Neuronal stem cell (in vitro differentiated cells): ENCODE measurements around the gene NDUFA6.
A peak's percentile ranks its signal among the peaks of the same experiment; 100 is the strongest.
"Not testable (repeated sequence)": the region's sequence is repeated elsewhere in the genome, so short reads cannot be mapped to it uniquely, and the experiment has no call there.

Source experiments
- DNase-seq: peaks from one replicate; pipeline ENCODE4 v3.0.0-alpha.2; 2013; ENCODE audit warnings: low spot score
- H2AFZ ChIP-seq: one replicate; pipeline ENCODE4 v1.6.1; 2013; ENCODE audit warnings: mild to moderate bottlenecking, low read length, inconsistent platforms
- H2AK5ac ChIP-seq: 2 replicates; pipeline ENCODE4 v1.6.1; 2013; ENCODE audit warnings: low read depth, mild to moderate bottlenecking, inconsistent platforms, low read length, moderate library complexity, mixed read lengths
- H2BK120ac ChIP-seq: 2 replicates; pipeline ENCODE4 v1.6.1; 2013; ENCODE audit warnings: low read depth, mild to moderate bottlenecking, inconsistent platforms, low read length, moderate library complexity, mixed read lengths
- H2BK12ac ChIP-seq: one replicate; pipeline ENCODE4 v1.6.1; 2013; ENCODE audit warnings: low read length, inconsistent platforms
- H2BK15ac ChIP-seq: 2 replicates; pipeline ENCODE4 v1.6.1; 2013; ENCODE audit warnings: mild to moderate bottlenecking, low read length, inconsistent platforms, mixed read lengths
- H2BK5ac ChIP-seq: one replicate; pipeline ENCODE4 v1.6.1; 2013; ENCODE audit warnings: inconsistent platforms, mild to moderate bottlenecking, low read length, moderate library complexity
- H3K14ac ChIP-seq: one replicate; pipeline ENCODE4 v1.6.1; 2013; ENCODE audit warnings: low read length, inconsistent platforms
- H3K18ac ChIP-seq: 2 replicates; pipeline ENCODE4 v1.6.1; 2013; ENCODE audit warnings: low read length, inconsistent platforms
- H3K23ac ChIP-seq: 2 replicates; pipeline ENCODE4 v1.6.1; 2013; ENCODE audit warnings: low read depth, mild to moderate bottlenecking, mixed read lengths, low read length, inconsistent platforms; ENCODE audit not compliant: poor library complexity
- H3K27ac ChIP-seq: replicated peaks from 3 replicates; pipeline ENCODE4 v1.5.1; 2013; ENCODE audit warnings: low read length, inconsistent platforms
- H3K27me3 ChIP-seq, 3 experiments: 2 replicates each; pipeline ENCODE4 v1.6.1; 2013; ENCODE audit warnings: low read length in 3 of 3, mild to moderate bottlenecking in 2 of 3, inconsistent platforms in 1 of 3, low read depth in 1 of 3, mixed read lengths in 1 of 3, moderate library complexity in 1 of 3; ENCODE audit not compliant: control insufficient read depth in 3 of 3, insufficient read depth in 3 of 3
- H3K36me3 ChIP-seq, 2 donors: replicated peaks in 1 of 2; 2 replicates each; pipeline ENCODE4 v1.6.1; 2013; ENCODE audit warnings: low read length in 2 of 2; ENCODE audit not compliant: control insufficient read depth in 2 of 2, insufficient read depth in 2 of 2
- H3K4ac ChIP-seq: 2 replicates; pipeline ENCODE4 v1.6.1; 2013; ENCODE audit warnings: inconsistent platforms, mild to moderate bottlenecking, low read length, moderate library complexity
- H3K4me1 ChIP-seq, 2 donors: 1 replicate in 1 of 2; 2 replicates in 1 of 2; pipeline ENCODE4 v1.6.1; 2013; ENCODE audit warnings: low read length in 2 of 2, low read depth in 1 of 2; ENCODE audit not compliant: control insufficient read depth in 2 of 2, insufficient read depth in 1 of 2
- H3K4me2 ChIP-seq: one replicate; pipeline ENCODE4 v1.6.1; 2013; ENCODE audit warnings: mild to moderate bottlenecking, low read length, inconsistent platforms; ENCODE audit not compliant: insufficient read depth, poor library complexity, severe bottlenecking
- H3K4me3 ChIP-seq, 2 donors: 2 replicates each; pipeline ENCODE4 v1.5.1; 2013; ENCODE audit warnings: low read length in 2 of 2, mild to moderate bottlenecking in 2 of 2, inconsistent platforms in 1 of 2, moderate library complexity in 1 of 2
- H3K79me1 ChIP-seq: one replicate; pipeline ENCODE4 v1.6.1; 2013; ENCODE audit warnings: low read depth, mild to moderate bottlenecking, inconsistent platforms, low read length, moderate library complexity
- H3K9ac ChIP-seq: one replicate; pipeline ENCODE4 v1.6.1; 2013; ENCODE audit warnings: mild to moderate bottlenecking, low read depth, low read length, inconsistent platforms; ENCODE audit not compliant: poor library complexity
- H3K9me3 ChIP-seq, 2 donors: replicated peaks in 1 of 2; 2 replicates each; pipeline versions ENCODE3 to v1.6.1; 2013; ENCODE audit warnings: low read length in 2 of 2, mild to moderate bottlenecking in 2 of 2, inconsistent platforms in 1 of 2, low read depth in 1 of 2, mixed read lengths in 1 of 2, moderate library complexity in 1 of 2; ENCODE audit not compliant: control insufficient read depth in 2 of 2, insufficient read depth in 1 of 2
- H4K8ac ChIP-seq: one replicate; pipeline ENCODE4 v1.6.1; 2013; ENCODE audit warnings: low read depth, mild to moderate bottlenecking, inconsistent platforms, low read length, moderate library complexity
- H4K91ac ChIP-seq: one replicate; pipeline ENCODE4 v1.6.1; 2013; ENCODE audit warnings: low read length, low read depth, mild to moderate bottlenecking, inconsistent platforms; ENCODE audit not compliant: poor library complexity
- WGBS, 2 donors: extraction: QIAGEN DNeasy Blood & Tissue Kit; methylation state at CpG; one replicate each; pipeline ENCODE4 v1.1.7; 2013; ENCODE audit warnings: missing lambda C conversion rate in 2 of 2, mixed read lengths in 1 of 2; ENCODE audit not compliant: insufficient read length in 2 of 2, insufficient replicate concordance in 1 of 2; ENCODE audit errors: extremely low coverage in 2 of 2; 5-methylcytosine and 5-hydroxymethylcytosine counted together

Gene NDUFA6

GRCh38 chr22:42138122-42138770 lies 47.7 kb upstream of the NDUFA6 start:
- Histone ChIP-seq H4K91ac (no peak overlapping the region), H3K36me3 (peaks cover 4 to 9% of the 10 kb centered on the region in 2 donors)
- no peak for DNase-seq

GRCh38 chr22:42135688-42136087 lies 45.1 kb upstream of the NDUFA6 start:
- H3K4me2 ChIP-seq, H2BK12ac ChIP-seq, DNase-seq, H3K9ac ChIP-seq, H3K18ac ChIP-seq, H3K36me3 ChIP-seq, H3K79me1 ChIP-seq, H3K4me3 ChIP-seq, H2AK5ac ChIP-seq, H2BK5ac ChIP-seq, H2AFZ ChIP-seq, H3K23ac ChIP-seq, H3K14ac ChIP-seq, H3K9me3 ChIP-seq, H4K8ac ChIP-seq, H4K91ac ChIP-seq, H2BK15ac ChIP-seq, H2BK120ac ChIP-seq, H3K27ac ChIP-seq, H3K4ac ChIP-seq, H3K4me1 ChIP-seq, H3K27me3 ChIP-seq: not testable (repeated sequence)
- no CpG with 5 or more reads among the region's 4 CpGs for WGBS, 2 donors

More at GRCh38 chr22:42138122-42138770, 47.7 kb upstream of the NDUFA6 start:
- Histone ChIP-seq H3K4me3 (no peak overlapping the region), H3K14ac (peak overlapping the region; percentile 56), H3K4me2 (no peak overlapping the region), H2AFZ (no peak overlapping the region), H3K4ac (no peak overlapping the region), H3K4me1 (no peaks in the 10 kb centered on the region), H2AK5ac (no peak overlapping the region), H3K79me1 (peaks cover 2% of the 10 kb centered on the region), H3K9me3 (peaks cover 3 to 5% of the 10 kb centered on the region in 2 donors), H3K27me3 (no peaks in the 10 kb centered on the region), H2BK120ac (no peak overlapping the region), H2BK5ac (peak overlapping the region; percentile 53), H3K23ac (no peak overlapping the region), H2BK12ac (no peak overlapping the region), H3K27ac (no peak overlapping the region), H3K9ac (no peak overlapping the region), H4K8ac (no peak overlapping the region), H2BK15ac (no peak overlapping the region), H3K18ac (no peak overlapping the region)
- WGBS, 2 donors, result no CpG with 5 or more reads among the region's 31 CpGs

GRCh38 chr22:42134100-42135020 lies 43.8 kb upstream of the NDUFA6 start:
- no peak overlapping the region for H2BK5ac ChIP-seq
- no peaks in the 10 kb centered on the region for H3K4me1 ChIP-seq
- no peak overlapping the region for H3K18ac ChIP-seq
- H3K4me3 ChIP-seq, result no peak overlapping the region
- no peak overlapping the region for H4K8ac ChIP-seq
- H2BK120ac ChIP-seq, result no peak overlapping the region
- H3K4ac ChIP-seq, result no peak overlapping the region
- H3K79me1 ChIP-seq, result no peaks in the 10 kb centered on the region
- H4K91ac ChIP-seq, result no peak overlapping the region
- whole genome bisulfite sequencing, 2 donors, result no CpG with 5 or more reads among the region's 24 CpGs
- H3K9ac ChIP-seq, result no peak overlapping the region
- no peak overlapping the region for H3K27ac ChIP-seq
- H3K23ac ChIP-seq, result no peak overlapping the region
- H2AFZ ChIP-seq, result no peak overlapping the region
- H2BK15ac ChIP-seq, result no peak overlapping the region
- H2AK5ac ChIP-seq, result no peak overlapping the region
- H3K9me3 ChIP-seq, result peaks cover 5 to 7% of the 10 kb centered on the region in 2 donors
- DNase-seq, result no peak
- no peak overlapping the region for H3K4me2 ChIP-seq
- no peak overlapping the region for H2BK12ac ChIP-seq
- H3K27me3 ChIP-seq, result no peaks in the 10 kb centered on the region
- H3K14ac ChIP-seq, result no peak overlapping the region
- peaks cover 2 to 6% of the 10 kb centered on the region in 2 donors for H3K36me3 ChIP-seq

GRCh38 chr22:42132457-42132856 lies 41.9 kb upstream of the NDUFA6 start:
- Histone ChIP-seq H4K91ac (no peak overlapping the region), H3K9ac (no peak overlapping the region), H2BK5ac (no peak overlapping the region), H3K23ac (no peak overlapping the region), H3K4me1 (no peaks in the 10 kb centered on the region), H3K18ac (no peak overlapping the region), H3K79me1 (no peaks in the 10 kb centered on the region), H3K4me3 (no peak overlapping the region), H2BK12ac (no peak overlapping the region), H2AK5ac (no peak overlapping the region), H3K4me2 (no peak overlapping the region), H2BK120ac (no peak overlapping the region), H3K36me3 (no peaks in the 10 kb centered on the region), H3K14ac (no peak overlapping the region), H2BK15ac (no peak overlapping the region), H3K27me3 (no peaks in the 10 kb centered on the region), H3K4ac (no peak overlapping the region), H3K9me3 (peaks cover 0 to 3% of the 10 kb centered on the region in 2 donors), H3K27ac (no peak overlapping the region), H4K8ac (no peak overlapping the region), H2AFZ (no peak overlapping the region)
- DNase-seq, result no peak
- WGBS, 2 donors, result no CpG with 5 or more reads among the region's 13 CpGs
